Gastrocnemius medialis (tissue), 4 donors: ENCODE results near the gene FAM217B.

Source experiments
- POLR2A ChIP-seq, 2 donors: fragments of 450-650 bp; IDR thresholded peaks; one replicate each; pipeline ENCODE4 v1.6.1; 2017; ENCODE audit warnings: antibody characterized with exemption in 2 of 2, mild to moderate bottlenecking in 2 of 2, moderate library complexity in 2 of 2
- TF ChIP-seq, protein P1 (sequence below), 5 experiments: fragments of 450-650 bp in 3 of 5; fragments of 200-600 bp in 2 of 5; sonication (generic) in 2 of 5; IDR thresholded peaks in 4 of 5; conservative IDR thresholded peaks in 1 of 5; 1 replicate in 4 of 5; 2 replicates in 1 of 5; pipeline ENCODE4 v1.5.1; 2016 to 2019; ENCODE audit warnings: antibody characterized with exemption in 5 of 5, mild to moderate bottlenecking in 3 of 5, moderate library complexity in 3 of 5

DNA sequence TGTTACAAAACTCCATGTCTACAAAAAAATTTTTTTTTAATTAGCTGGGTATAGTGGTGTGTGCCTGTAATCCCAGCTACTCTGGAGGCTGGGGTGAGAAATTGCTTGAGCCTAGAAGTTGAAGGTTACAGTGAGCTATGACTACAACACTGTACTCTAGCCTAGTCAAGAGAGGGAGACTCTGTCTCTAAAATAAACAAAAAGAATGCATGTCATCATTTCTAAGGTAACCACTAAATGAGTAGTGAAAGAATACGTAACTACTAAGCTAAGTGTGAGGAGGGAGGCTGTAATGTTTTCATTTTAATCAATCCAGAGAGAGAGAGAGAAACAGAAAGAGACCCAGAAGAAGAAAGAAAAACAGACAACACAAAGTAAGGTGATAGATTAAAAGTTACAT is 16.7 kb upstream of the FAM217B start:
- TF ChIP-seq, protein P1, sequence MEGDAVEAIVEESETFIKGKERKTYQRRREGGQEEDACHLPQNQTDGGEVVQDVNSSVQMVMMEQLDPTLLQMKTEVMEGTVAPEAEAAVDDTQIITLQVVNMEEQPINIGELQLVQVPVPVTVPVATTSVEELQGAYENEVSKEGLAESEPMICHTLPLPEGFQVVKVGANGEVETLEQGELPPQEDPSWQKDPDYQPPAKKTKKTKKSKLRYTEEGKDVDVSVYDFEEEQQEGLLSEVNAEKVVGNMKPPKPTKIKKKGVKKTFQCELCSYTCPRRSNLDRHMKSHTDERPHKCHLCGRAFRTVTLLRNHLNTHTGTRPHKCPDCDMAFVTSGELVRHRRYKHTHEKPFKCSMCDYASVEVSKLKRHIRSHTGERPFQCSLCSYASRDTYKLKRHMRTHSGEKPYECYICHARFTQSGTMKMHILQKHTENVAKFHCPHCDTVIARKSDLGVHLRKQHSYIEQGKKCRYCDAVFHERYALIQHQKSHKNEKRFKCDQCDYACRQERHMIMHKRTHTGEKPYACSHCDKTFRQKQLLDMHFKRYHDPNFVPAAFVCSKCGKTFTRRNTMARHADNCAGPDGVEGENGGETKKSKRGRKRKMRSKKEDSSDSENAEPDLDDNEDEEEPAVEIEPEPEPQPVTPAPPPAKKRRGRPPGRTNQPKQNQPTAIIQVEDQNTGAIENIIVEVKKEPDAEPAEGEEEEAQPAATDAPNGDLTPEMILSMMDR (IDR thresholded peaks at IDR 0.05 in 4 of 5, conservative IDR thresholded peaks at IDR 0.05 in 1 of 5) = no peak
- TF ChIP-seq POLR2A (IDR thresholded peaks at IDR 0.05) = no peak
